Measurements from ENCODE around the gene TOR4A.
"Not testable (repeated sequence)": the region's sequence is repeated elsewhere in the genome, so short reads cannot be mapped to it uniquely, and the experiment has no call there.

TOR4A gene

DNA sequence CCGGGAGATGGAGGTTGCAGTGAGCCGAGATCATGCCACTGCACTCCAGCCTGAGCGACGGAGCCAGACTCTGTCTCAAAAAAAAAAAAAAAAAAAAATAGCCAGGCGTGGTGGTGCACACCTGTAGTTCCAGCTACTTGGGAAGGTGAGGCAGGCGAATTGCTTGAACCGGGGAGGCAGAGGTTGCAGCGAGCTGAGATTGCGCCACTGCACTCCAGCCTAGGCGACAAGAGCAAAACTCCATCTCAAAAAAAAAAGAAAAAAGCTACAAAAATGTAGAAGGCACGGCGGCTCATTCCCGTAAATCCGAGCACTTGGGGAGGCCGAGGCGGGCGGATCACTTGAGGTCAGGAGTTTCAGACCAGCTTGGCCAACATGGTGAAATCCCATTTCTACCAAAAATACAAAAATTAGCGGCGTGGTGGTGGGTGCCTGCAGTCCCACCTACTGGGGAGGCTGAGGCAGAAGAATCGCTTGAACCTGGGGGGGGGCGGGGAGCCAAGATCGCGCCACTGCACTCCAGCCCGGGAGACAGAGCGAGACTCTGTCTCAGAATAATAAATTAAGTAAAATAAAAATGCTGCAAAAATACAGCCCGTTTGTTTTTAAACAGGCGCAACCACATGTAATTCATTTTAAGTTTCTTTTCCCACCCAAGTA, 37.9 kb upstream of the TOR4A start:
- not testable (repeated sequence) for DNase-seq

- DNase-seq: peak; percentile 80
Measured at GRCh38 chr9:137240318-137240840, 37.1 kb upstream of the TOR4A start.

GRCh38 chr9:137240841-137241489, 36.6 kb upstream of the TOR4A start, which contains the start of gene TUBB4B:
Gene TUBB4B (plus strand): TSS chr9:137241287. CDS start chr9:137241361, 74 bp downstream.
- DNase-seq: peak; percentile 100

DNA sequence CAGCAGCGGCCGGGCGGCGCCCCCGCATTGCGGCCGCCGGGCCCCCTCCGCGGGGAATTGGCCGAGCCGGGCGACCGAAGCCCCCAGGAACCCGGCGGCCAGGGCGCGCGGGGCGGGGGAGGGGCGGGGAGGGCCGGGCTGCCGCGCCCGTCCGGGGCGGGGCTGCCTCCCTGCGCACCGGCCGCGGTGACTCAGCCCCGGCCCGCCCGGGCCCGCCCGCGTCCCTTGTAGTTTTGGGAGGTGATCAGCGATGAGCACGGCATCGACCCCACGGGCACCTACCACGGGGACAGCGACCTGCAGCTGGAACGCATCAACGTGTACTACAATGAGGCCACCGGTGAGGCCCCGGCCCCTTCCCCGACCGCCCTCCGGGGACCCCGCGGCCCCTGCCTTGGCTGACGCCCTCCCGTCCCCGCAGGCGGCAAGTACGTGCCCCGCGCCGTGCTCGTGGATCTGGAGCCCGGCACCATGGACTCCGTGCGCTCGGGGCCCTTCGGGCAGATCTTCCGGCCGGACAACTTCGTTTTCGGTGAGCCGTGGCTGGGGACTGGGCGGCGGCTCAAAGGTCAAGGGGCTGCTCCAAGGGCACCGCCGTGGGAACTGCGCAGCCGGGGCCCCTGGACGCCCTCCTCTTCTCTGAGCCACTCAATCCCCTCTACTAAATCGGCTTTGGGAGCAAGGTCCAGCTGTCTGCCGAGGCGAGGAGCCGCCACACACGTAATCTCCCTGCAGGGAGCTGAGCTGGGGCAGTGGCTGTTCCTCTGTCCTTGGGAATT, 35.8 kb upstream of the TOR4A start:
- no peak for DNase-seq

DNA sequence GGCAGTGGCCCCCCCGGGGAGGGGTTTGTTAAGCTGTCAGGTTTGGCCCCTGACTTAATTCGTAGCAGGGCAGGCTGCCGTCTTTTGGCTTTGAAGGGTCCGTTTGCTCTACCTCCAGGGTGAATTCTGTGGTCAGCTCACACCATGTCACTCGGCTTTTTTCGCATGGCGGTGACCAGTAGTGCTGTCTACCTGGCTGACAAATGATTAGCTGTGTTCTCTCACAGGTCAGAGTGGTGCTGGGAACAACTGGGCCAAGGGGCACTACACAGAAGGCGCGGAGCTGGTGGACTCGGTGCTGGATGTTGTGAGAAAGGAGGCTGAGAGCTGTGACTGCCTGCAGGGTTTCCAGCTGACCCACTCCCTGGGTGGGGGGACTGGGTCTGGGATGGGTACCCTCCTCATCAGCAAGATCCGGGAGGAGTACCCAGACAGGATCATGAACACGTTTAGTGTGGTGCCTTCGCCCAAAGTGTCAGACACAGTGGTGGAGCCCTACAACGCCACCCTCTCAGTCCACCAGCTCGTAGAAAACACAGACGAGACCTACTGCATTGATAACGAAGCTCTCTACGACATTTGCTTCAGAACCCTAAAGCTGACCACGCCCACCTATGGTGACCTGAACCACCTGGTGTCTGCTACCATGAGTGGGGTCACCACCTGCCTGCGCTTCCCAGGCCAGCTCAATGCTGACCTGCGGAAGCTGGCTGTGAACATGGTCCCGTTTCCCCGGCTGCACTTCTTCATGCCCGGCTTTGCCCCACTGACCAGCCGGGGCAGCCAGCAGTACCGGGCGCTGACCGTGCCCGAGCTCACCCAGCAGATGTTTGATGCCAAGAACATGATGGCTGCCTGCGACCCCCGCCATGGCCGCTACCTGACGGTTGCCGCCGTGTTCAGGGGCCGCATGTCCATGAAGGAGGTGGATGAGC, 35.0 kb upstream of the TOR4A start:
- DNase-seq: no peak

DNA sequence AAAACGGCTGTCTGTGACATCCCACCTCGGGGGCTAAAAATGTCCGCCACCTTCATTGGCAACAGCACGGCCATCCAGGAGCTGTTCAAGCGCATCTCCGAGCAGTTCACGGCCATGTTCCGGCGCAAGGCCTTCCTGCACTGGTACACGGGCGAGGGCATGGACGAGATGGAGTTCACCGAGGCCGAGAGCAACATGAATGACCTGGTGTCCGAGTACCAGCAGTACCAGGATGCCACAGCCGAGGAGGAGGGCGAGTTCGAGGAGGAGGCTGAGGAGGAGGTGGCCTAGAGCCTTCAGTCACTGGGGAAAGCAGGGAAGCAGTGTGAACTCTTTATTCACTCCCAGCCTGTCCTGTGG, 34.3 kb upstream of the TOR4A start:
- DNase-seq: not testable (repeated sequence)

GRCh38 chr9:137243626-137244485, 33.7 kb upstream of the TOR4A start:
- DNase-seq: no peak

GRCh38 chr9:137244486-137245449, 32.8 kb upstream of the TOR4A start:
- peak; percentile 46 for DNase-seq

GRCh38 chr9:137245450-137246421, 31.8 kb upstream of the TOR4A start:
- DNase-seq: no peak

DNA sequence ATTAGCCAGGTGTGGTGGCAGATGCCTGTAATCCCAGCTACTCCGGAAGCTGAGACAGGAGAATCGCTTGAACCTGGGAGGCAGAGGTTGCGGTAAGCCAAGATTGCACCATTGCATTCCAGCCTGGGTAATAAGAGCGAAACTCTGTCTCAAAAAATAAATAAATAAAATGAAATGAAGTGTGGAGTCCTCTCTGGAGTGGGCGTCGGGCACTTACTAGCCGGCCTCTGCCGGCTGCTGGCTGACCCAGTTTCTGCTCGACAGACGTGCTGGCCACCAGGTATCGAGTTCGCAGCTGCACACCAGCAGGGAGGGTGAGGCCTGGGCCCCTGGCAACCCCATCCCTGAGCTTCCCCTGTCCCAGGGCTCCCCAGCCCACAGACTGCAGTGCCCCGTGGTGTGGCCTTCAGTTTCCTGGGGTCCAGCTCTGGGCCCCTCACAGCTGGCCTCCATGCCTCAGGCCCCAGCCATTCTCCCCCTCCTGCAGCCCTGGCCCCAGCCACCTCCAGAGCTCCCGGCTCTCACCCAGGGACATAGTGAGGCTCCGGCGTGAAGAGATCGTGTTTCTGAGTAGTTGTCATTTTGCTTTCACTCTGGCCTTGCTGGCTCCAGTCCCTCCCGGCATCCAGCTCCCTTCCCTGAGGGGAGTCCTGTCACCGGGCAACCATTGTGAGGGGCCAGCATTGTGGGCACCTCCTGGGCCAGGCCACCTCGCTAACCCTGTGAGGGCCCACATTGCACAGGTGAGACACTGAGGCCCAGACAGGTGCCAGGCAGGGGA, 30.2 kb upstream of the TOR4A start:
- peak; percentile 68 for DNase-seq

GRCh38 chr9:137247916-137248175, 29.7 kb upstream of the TOR4A start:
- no peak for DNase-seq

- no peak for DNase-seq
Measured at GRCh38 chr9:137250329-137251193, 27.0 kb upstream of the TOR4A start.

DNA sequence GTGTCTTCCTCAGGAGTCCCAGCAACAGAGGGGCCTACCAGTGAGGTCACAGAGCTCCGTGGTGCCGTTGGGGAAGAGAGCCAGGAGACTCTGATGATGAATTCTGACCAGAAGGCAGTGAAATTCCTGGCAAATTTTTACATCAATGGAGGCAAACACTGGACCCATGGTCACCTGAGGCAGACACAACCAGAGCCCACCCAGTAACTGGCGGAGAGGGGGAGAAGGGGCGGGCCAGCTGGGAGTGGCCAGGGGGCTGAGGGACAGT, 26.4 kb upstream of the TOR4A start, which contains the start of gene STPG3:
Gene STPG3, plus strand, starts transcription at position 93 of the 268 bp plus-strand sequence. Its CDS starts 1 bp downstream, at position 94.
- DNase-seq: no peak

- no peak for DNase-seq
Measured at GRCh38 chr9:137251490-137252268, 25.8 kb upstream of the TOR4A start.

DNA sequence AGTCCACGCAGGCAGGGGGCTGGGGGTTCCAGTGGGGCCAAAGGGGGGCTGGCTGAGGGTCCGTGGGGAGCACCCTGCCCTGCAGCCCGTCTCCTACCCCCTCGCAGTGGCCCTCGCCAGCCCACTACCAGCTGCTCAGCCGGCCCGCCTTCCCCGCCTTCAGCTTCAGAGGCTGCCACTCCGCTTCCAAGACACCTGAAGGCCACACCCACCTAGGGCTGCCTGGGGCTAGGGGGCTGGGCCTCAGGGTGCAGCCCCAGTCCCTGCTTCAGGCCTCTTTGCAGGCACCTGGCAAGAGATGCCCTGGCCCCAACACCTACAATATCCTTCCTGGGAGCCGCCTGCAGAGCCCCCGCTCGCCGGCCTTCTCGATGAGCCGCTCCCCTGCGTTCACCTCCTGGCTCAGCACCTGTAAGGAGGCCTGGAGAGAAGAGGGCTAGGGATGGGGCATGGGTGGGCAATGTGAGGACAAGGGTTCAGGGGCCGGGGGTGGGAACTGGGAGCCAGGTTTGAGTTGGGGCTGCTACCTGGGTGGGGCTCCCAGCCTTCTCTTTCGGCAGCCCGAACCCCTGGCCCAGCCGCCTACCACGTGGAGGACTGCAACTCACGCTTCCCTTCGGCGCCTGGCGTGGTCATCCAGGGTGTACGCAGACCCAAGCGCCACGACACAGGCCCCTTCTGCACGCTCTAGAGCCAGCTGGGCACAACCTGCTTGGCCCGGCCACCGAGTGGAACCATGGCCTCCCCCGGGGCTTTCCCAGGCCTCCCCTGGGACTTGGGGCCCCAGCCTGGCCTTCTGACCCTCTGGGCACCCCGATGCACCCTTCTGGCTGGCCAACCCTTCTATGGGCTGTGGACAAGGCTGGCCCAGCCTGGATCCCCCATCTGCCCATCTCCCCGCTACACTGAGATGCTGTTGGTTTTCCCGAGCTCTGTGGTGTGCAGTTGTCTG, 24.7 kb upstream of the TOR4A start:
- no peak for DNase-seq
